Stimulated activated CD8-positive, alpha-beta memory T cell treated with anti-CD3 and anti-CD28 coated beads, Interleukin-7, amount 100 ng/mL, for 24 hours (primary cell): ENCODE data around the gene CLGN.

ENCODE experiments used
- DNase-seq: peaks from one replicate; pipeline ENCODE4 v3.0.0-alpha.2; 2020; ENCODE audit warnings: low read depth

Gene CLGN

GRCh38 chr4:140382732-140383131 lies 44.7 kb downstream of the CLGN start:
- no peak for DNase-seq

GRCh38 chr4:140374130-140374477 lies 53.3 kb downstream of the CLGN start:
- DNase-seq: no peak

GRCh38 chr4:140373328-140374129 lies 53.9 kb downstream of the CLGN start, which contains the start of gene SCOC:
SCOC (plus strand) TSS chr4:140373646; CDS start chr4:140379171, 5,525 bp downstream.
- peak; percentile 93 for DNase-seq

GRCh38 chr4:140372751-140373327 lies 54.6 kb downstream of the CLGN start:
- DNase-seq: no peak

- DNase-seq: no peak
Measured at GRCh38 chr4:140368686-140369085, 58.8 kb downstream of the CLGN start.

GRCh38 chr4:140367738-140368137 lies 59.7 kb downstream of the CLGN start:
- DNase-seq: no peak

GRCh38 chr4:140363558-140363957 lies 63.9 kb downstream of the CLGN start:
- no peak for DNase-seq

GRCh38 chr4:140363051-140363450 lies 64.4 kb downstream of the CLGN start:
- DNase-seq: no peak

- no peak for DNase-seq
Measured at GRCh38 chr4:140361099-140361498, 66.3 kb downstream of the CLGN start.

- DNase-seq: peak; percentile 56
Measured at GRCh38 chr4:140359562-140360427, 67.7 kb downstream of the CLGN start.

GRCh38 chr4:140358281-140358680 lies 69.2 kb downstream of the CLGN start:
- no peak for DNase-seq

GRCh38 chr4:140357868-140358267 lies 69.6 kb downstream of the CLGN start:
- no peak for DNase-seq

- DNase-seq: no peak
Measured at GRCh38 chr4:140355288-140355687, 72.2 kb downstream of the CLGN start.

GRCh38 chr4:140353786-140354185 lies 73.7 kb downstream of the CLGN start:
- no peak for DNase-seq

- no peak for DNase-seq
Measured at GRCh38 chr4:140351093-140352075, 76.1 kb downstream of the CLGN start.

GRCh38 chr4:140349816-140350215 lies 77.6 kb downstream of the CLGN start:
- no peak for DNase-seq

- DNase-seq: no peak
Measured at GRCh38 chr4:140346136-140346535, 81.3 kb downstream of the CLGN start.

GRCh38 chr4:140344621-140345020 lies 82.8 kb downstream of the CLGN start:
- no peak for DNase-seq

- no peak for DNase-seq
Measured at GRCh38 chr4:140344101-140344500, 83.3 kb downstream of the CLGN start.

- DNase-seq: no peak
Measured at GRCh38 chr4:140343303-140343702, 84.1 kb downstream of the CLGN start.

GRCh38 chr4:140342620-140343019 lies 84.8 kb downstream of the CLGN start:
- DNase-seq: no peak
